GM12878 (cell line): ENCODE data around the gene DOCK9. TPM values are rescaled to one million over a fixed set of nuclear protein-coding genes. Genes with fewer than 3 reads are reported as not detected.

Source experiments
- ATAC-seq: fragments of 200-7000 bp; cut with Tn5 transposase; 3 replicates; pipeline ENCODE4 v1.9.1; 2020; ENCODE audit warnings: mild to moderate bottlenecking, moderate library complexity
- BruUV-seq: library from RNA; stranded (reverse); fragments of 400-500 nt; replicated peaks from 2 replicates; lab custom pipeline; 2021; lab: Mats Ljungman, UMichigan
- CTCF ChIA-PET: fragments of 300-600 bp; sonication (Branson Sonifier 250); formaldehyde crosslinking; extraction: SDS; loops from one replicate; lab custom pipeline; 2021; ENCODE audit warnings: inconsistent platforms; lab: Yijun Ruan, JAX
- POLR2A ChIA-PET: fragments of 350-600 bp; formaldehyde crosslinking; extraction: SDS; loops from one replicate; lab custom pipeline; 2021; ENCODE audit warnings: inconsistent platforms; lab: Charles Lee
- RAD21 ChIA-PET: fragments of 300-600 bp; sonication (Branson Sonifier 250); formaldehyde crosslinking; loops from one replicate; lab custom pipeline; 2023; ENCODE audit warnings: antibody characterized with exemption; ENCODE audit not compliant: unreplicated experiment; lab: Charles Lee
- SMC1A ChIA-PET: fragments of 300-600 bp; sonication (Branson Sonifier 250); formaldehyde crosslinking; loops from one replicate; lab custom pipeline; 2023; ENCODE audit not compliant: unreplicated experiment, uncharacterized antibody; lab: Charles Lee
- DNase-seq: peaks from one replicate; pipeline ENCODE4 v3.0.0-alpha.2; 2011; ENCODE audit warnings: low read depth, low spot score
- FAIRE-seq: peaks from 3 replicates; lab custom pipeline; 2011; peaks lifted over from hg19 to GRCh38; lab: Jason Lieb, UNC
- H2AFZ ChIP-seq: 2 replicates; pipeline ENCODE4 v1.6.0; 2011; ENCODE audit warnings: low read depth, low read length, control low read depth; ENCODE audit not compliant: control insufficient read depth
- H3K27ac ChIP-seq: 2 replicates; pipeline ENCODE4 v1.5.1; 2011; ENCODE audit warnings: control low read depth; ENCODE audit not compliant: control insufficient read depth, insufficient read depth
- H3K27me3 ChIP-seq, 2 experiments: replicated peaks in 1 of 2; 2 replicates each; pipeline versions ENCODE4 v1.6.0 to v1.6.1; 2011; ENCODE audit warnings: low read length in 1 of 2; ENCODE audit not compliant: control insufficient read depth in 2 of 2, insufficient read depth in 2 of 2
- H3K36me3 ChIP-seq, 2 experiments: 2 replicates each; pipeline ENCODE4 v1.5.1; 2011; ENCODE audit warnings: low read length in 1 of 2; ENCODE audit not compliant: control insufficient read depth in 2 of 2, insufficient read depth in 2 of 2
- H3K4me1 ChIP-seq: 2 replicates; pipeline ENCODE4 v1.6.1; 2011; ENCODE audit warnings: mild to moderate bottlenecking, low read length, moderate library complexity, mixed read lengths; ENCODE audit not compliant: control insufficient read depth, insufficient read depth
- H3K4me2 ChIP-seq: 2 replicates; pipeline ENCODE4 v1.6.0; 2011; ENCODE audit warnings: control low read depth; ENCODE audit not compliant: control insufficient read depth, insufficient read depth
- H3K4me3 ChIP-seq: fragments of 200-600 bp; sonication (generic); 2 replicates; pipeline ENCODE4 v1.5.1; 2016
- H3K79me2 ChIP-seq: 2 replicates; pipeline ENCODE4 v1.6.0; 2011; ENCODE audit warnings: low read length; ENCODE audit not compliant: control insufficient read depth, insufficient read depth
- H3K9ac ChIP-seq: 2 replicates; pipeline ENCODE4 v1.8.0; 2011; ENCODE audit warnings: low read length, control low read depth, mixed read lengths; ENCODE audit not compliant: control insufficient read depth, insufficient read depth
- H3K9me3 ChIP-seq: replicated peaks from 3 replicates; pipeline ENCODE4 v1.5.1; 2011; ENCODE audit warnings: mild to moderate bottlenecking, low read length; ENCODE audit not compliant: control insufficient read depth, insufficient read depth
- H4K20me1 ChIP-seq: 2 replicates; pipeline ENCODE4 v1.6.0; 2011; ENCODE audit not compliant: control insufficient read depth, insufficient read depth
- BMI1 ChIP-seq: fragments of 450-650 bp; IDR thresholded peaks from 2 replicates; pipeline ENCODE4 v1.6.1; 2016; ENCODE audit warnings: mild to moderate bottlenecking, moderate library complexity, borderline replicate concordance
- BRCA1 ChIP-seq: IDR thresholded peaks from 2 replicates; pipeline ENCODE4 v1.6.1; 2011; ENCODE audit warnings: low read depth, low read length, improper control_type of control experiment
- CBFB ChIP-seq: IDR thresholded peaks from 2 replicates; pipeline ENCODE4 v1.6.1; 2016; ENCODE audit warnings: antibody characterized with exemption, low read depth
- CHD4 ChIP-seq: fragments of 200-600 bp; sonication (generic); IDR thresholded peaks from 2 replicates; pipeline ENCODE4 v1.6.1; 2016; ENCODE audit warnings: mild to moderate bottlenecking
- EGR1 ChIP-seq, 2 experiments: IDR thresholded peaks; 1 replicate in 1 of 2; 2 replicates in 1 of 2; pipeline ENCODE4 v1.6.1; 2011 to 2012; ENCODE audit warnings: low read depth in 2 of 2, low read length in 2 of 2, borderline replicate concordance in 1 of 2, mild to moderate bottlenecking in 1 of 2, moderate library complexity in 1 of 2
- EP300 ChIP-seq, 2 experiments: fragments of 150-350 bp in 1 of 2; IDR thresholded peaks; 2 replicates each; pipeline ENCODE4 v1.6.1; 2011 to 2012; ENCODE audit warnings: low read depth in 2 of 2, low read length in 2 of 2, borderline replicate concordance in 1 of 2, improper control_type of control experiment in 1 of 2, inconsistent platforms in 1 of 2; ENCODE audit not compliant: control insufficient read depth in 1 of 2
- ETV6 ChIP-seq, 2 experiments: fragments of 450-650 bp in 1 of 2; IDR thresholded peaks in 1 of 2; conservative IDR thresholded peaks in 1 of 2; 2 replicates each; pipeline ENCODE4 v1.6.1; 2014; ENCODE audit warnings: antibody characterized with exemption in 1 of 2, borderline replicate concordance in 1 of 2, low read depth in 1 of 2, mild to moderate bottlenecking in 1 of 2, moderate library complexity in 1 of 2
- IKZF1 ChIP-seq: fragments of 450-650 bp; conservative IDR thresholded peaks from 2 replicates; pipeline ENCODE4 v1.6.1; 2017; ENCODE audit warnings: antibody characterized with exemption, mild to moderate bottlenecking
- JUND ChIP-seq: IDR thresholded peaks from 2 replicates; pipeline ENCODE4 v1.6.1; 2012; ENCODE audit warnings: low read depth, mild to moderate bottlenecking, low read length, improper control_type of control experiment, moderate library complexity
- MXI1 ChIP-seq: fragments of 150-350 bp; IDR thresholded peaks from 2 replicates; pipeline ENCODE4 v1.6.1; 2011; ENCODE audit warnings: low read depth, mild to moderate bottlenecking, inconsistent platforms, low read length, improper control_type of control experiment
- MYB ChIP-seq: fragments of 150-350 bp; IDR thresholded peaks from 2 replicates; pipeline ENCODE4 v1.6.1; 2014; ENCODE audit warnings: mild to moderate bottlenecking, low read depth, low read length, borderline replicate concordance
- POLR2AphosphoS2 ChIP-seq: IDR thresholded peaks from 2 replicates; pipeline ENCODE4 v1.6.1; 2011; ENCODE audit warnings: low read depth, mild to moderate bottlenecking, low read length, improper control_type of control experiment, moderate library complexity
- SIX5 ChIP-seq: IDR thresholded peaks from 2 replicates; pipeline ENCODE4 v1.6.1; 2011; ENCODE audit warnings: mild to moderate bottlenecking, low read depth, low read length, moderate library complexity; ENCODE audit not compliant: severe bottlenecking
- SP1 ChIP-seq: IDR thresholded peaks from one replicate; pipeline ENCODE4 v1.6.1; 2011; ENCODE audit warnings: low read depth, low read length
- SRF ChIP-seq, 2 experiments: IDR thresholded peaks; 2 replicates each; pipeline ENCODE4 v1.6.1; 2011; ENCODE audit warnings: low read depth in 2 of 2, low read length in 2 of 2, mild to moderate bottlenecking in 1 of 2, moderate library complexity in 1 of 2
- TARDBP ChIP-seq: IDR thresholded peaks from 2 replicates; pipeline ENCODE4 v1.6.1; 2016; ENCODE audit warnings: borderline replicate concordance
- WRNIP1 ChIP-seq: IDR thresholded peaks from 2 replicates; pipeline ENCODE4 v1.6.1; 2011; ENCODE audit warnings: low read depth, low read length, improper control_type of control experiment, borderline replicate concordance
- ZZZ3 ChIP-seq: IDR thresholded peaks from 2 replicates; pipeline ENCODE4 v1.6.1; 2011; ENCODE audit warnings: low read depth; ENCODE audit not compliant: control insufficient read depth, insufficient read length
- whole genome bisulfite sequencing: methylation state at CpG from one replicate; pipeline ENCODE4 v1.1.6; 2016; ENCODE audit warnings: low lambda C conversion rate; ENCODE audit not compliant: insufficient replicate concordance, insufficient coverage; ENCODE audit errors: missing lambda C conversion rate; 5-methylcytosine and 5-hydroxymethylcytosine counted together
- in situ Hi-C: fragments of 300-500 bp; cut with MboI; formaldehyde crosslinking; loops from 9 replicates; pipeline ENCODE4 v1.14.3; 2018; ENCODE audit warnings: mixed read lengths
- intact Hi-C: fragments of 100-400 bp; cut with micrococcal nuclease; formaldehyde crosslinking; loops from one replicate; pipeline ENCODE4 v1.14.2; 2022; ENCODE audit not compliant: unreplicated experiment
- polyA plus RNA-seq, 11 experiments: library from polyadenylated mRNA; depleted of rRNA in 4 of 11; unstranded in 6 of 11; stranded (reverse) in 5 of 11; fragments of >200 nt; fragmentation: Nextera tagmentation in 4 of 11; fragmentation: Illumina TruSeq in 1 of 11; extraction: Ambion mirVana in 4 of 11; extraction: Trizol in 1 of 11; gene quantifications; 1 replicate in 1 of 11; 2 replicates in 10 of 11; pipeline versions ENCODE4 v1.2.1 to v1.2.3, GENCODE V29; 2011 to 2016; ENCODE audit warnings: inconsistent platforms in 2 of 11, missing spikeins in 2 of 11, low read depth in 1 of 11
- total RNA-seq, 4 experiments: library from RNA; depleted of rRNA in 3 of 4; stranded (reverse); fragments of >200 nt in 3 of 4; fragmentation: Illumina TruSeq in 1 of 4; extraction: Trizol in 1 of 4; gene quantifications; 2 replicates each; pipeline versions ENCODE4 v1.2.1 to v1.2.3, GENCODE V29; 2013 to 2021

The DOCK9 gene
- total and polyA plus RNA-seq, 10 of the 15 experiments (the other 5 are each of a cell fraction or from before 2014, with no cell fraction given), result 0.09 to 2.9 (median 0.74) TPM

GRCh38 chr13:98984983-98985382 lies 7.1 kb upstream of the DOCK9 start:
- no TSS peak for BruUV-seq
- DNase-seq (no peak), ATAC-seq (no peak), FAIRE-seq (no peak)
- intact Hi-C loops, result no loop called here
- no peak overlapping the region for H3K27ac ChIP-seq
- TF ChIP-seq WRNIP1 (no peak), CBFB (no peak), SRF (IDR thresholded peaks at IDR 0.05; ENCODE audit: low read depth in 2 of 2, low read length in 2 of 2) (no peak), MYB (no peak), ZZZ3 (no peak), TARDBP (no peak), EGR1 (IDR thresholded peaks at IDR 0.05; ENCODE audit: borderline replicate concordance in 1 of 2, low read depth in 2 of 2, low read length in 2 of 2) (no peak), EP300 (IDR thresholded peaks at IDR 0.05; ENCODE audit: borderline replicate concordance in 1 of 2, control insufficient read depth in 1 of 2, low read depth in 2 of 2, low read length in 2 of 2) (no peak), BMI1 (no peak), IKZF1 (no peak), SP1 (no peak), BRCA1 (no peak), MXI1 (no peak), CHD4 (no peak), ETV6 (conservative IDR thresholded peaks at IDR 0.05 in 1 of 2, IDR thresholded peaks at IDR 0.05 in 1 of 2; ENCODE audit: borderline replicate concordance in 1 of 2, low read depth in 1 of 2) (no peak), SIX5 (no peak), JUND (no peak), POLR2AphosphoS2 (no peak)
- no peak overlapping the region for H2AFZ ChIP-seq
- ChIA-PET CTCF (interaction anchor here (1.2 kb wide), 1 partner anchor 27 kb away, joined by 3 read pairs; no protein-coding TSS in a partner anchor), POLR2A (no interaction called here), SMC1A (interaction anchor here (0.8 kb wide), 1 partner anchor 23 kb away, joined by 3 read pairs; no protein-coding TSS in a partner anchor), RAD21 (no interaction called here)
- H3K4me3 ChIP-seq, result no peak overlapping the region
- WGBS, result 10% methylated on average over 4 of the region's 4 CpGs
- H3K9me3 ChIP-seq, result no peaks in the 10 kb centered on the region
- H4K20me1 ChIP-seq, result no peaks in the 10 kb centered on the region
- in situ Hi-C loops, result no loop called here
- no peaks in the 10 kb centered on the region for H3K79me2 ChIP-seq
- H3K4me1 ChIP-seq, result no peaks in the 10 kb centered on the region
- H3K9ac ChIP-seq, result no peak overlapping the region
- no peaks in the 10 kb centered on the region for H3K27me3 ChIP-seq
- H3K4me2 ChIP-seq, result no peak overlapping the region
- H3K36me3 ChIP-seq, result no peaks in the 10 kb centered on the region
